NCI-H524 treated with DMSO at 0.1 percent for 48 hours (cell line): ENCODE data around the gene FAM186B.
"Not testable (repeated sequence)": the region's sequence is repeated elsewhere in the genome, so short reads cannot be mapped to it uniquely, and the experiment has no call there.

Source experiments
- DNase-seq: peaks from one replicate; lab custom pipeline; 2025; lab: John Stamatoyannopoulos, UW

FAM186B gene

GRCh38 chr12:49635656-49636055 is 30.2 kb upstream of the FAM186B start:
- no peak for DNase-seq

GRCh38 chr12:49635036-49635435 is 29.6 kb upstream of the FAM186B start:
- DNase-seq: no peak

- no peak for DNase-seq
Observed at GRCh38 chr12:49633703-49634345, 28.4 kb upstream of the FAM186B start.

- DNase-seq: no peak
Observed at GRCh38 chr12:49632986-49633702, 27.7 kb upstream of the FAM186B start.

- DNase-seq: no peak
Observed at GRCh38 chr12:49632401-49632800, 27.0 kb upstream of the FAM186B start.

GRCh38 chr12:49631336-49631907 is 26.0 kb upstream of the FAM186B start:
- DNase-seq: no peak

GRCh38 chr12:49627752-49628360 is 22.4 kb upstream of the FAM186B start:
- DNase-seq: no peak

GRCh38 chr12:49626836-49627235 is 21.4 kb upstream of the FAM186B start:
- no peak for DNase-seq

GRCh38 chr12:49626169-49626835 is 20.9 kb upstream of the FAM186B start:
- no peak for DNase-seq

- DNase-seq: no peak
Observed at GRCh38 chr12:49624921-49625577, 19.6 kb upstream of the FAM186B start.

GRCh38 chr12:49623142-49623904 is 17.9 kb upstream of the FAM186B start, which contains the start of gene PRPF40B:
Gene PRPF40B, plus strand, starts transcription at chr12:49623561. Its CDS starts 30 bp downstream, at chr12:49623591.
- DNase-seq: no peak

- DNase-seq: no peak
Observed at GRCh38 chr12:49622501-49623141, 17.2 kb upstream of the FAM186B start.

- DNase-seq: no peak
Observed at GRCh38 chr12:49621651-49622500, 16.4 kb upstream of the FAM186B start.

GRCh38 chr12:49619286-49619685 is 13.8 kb upstream of the FAM186B start:
- DNase-seq: no peak

- no peak for DNase-seq
Observed at GRCh38 chr12:49618576-49618975, 13.1 kb upstream of the FAM186B start.

GRCh38 chr12:49616533-49617219 is 11.2 kb upstream of the FAM186B start:
- DNase-seq: no peak

GRCh38 chr12:49615725-49616124 is 10.3 kb upstream of the FAM186B start:
- no peak for DNase-seq

- DNase-seq: no peak
Observed at GRCh38 chr12:49612210-49612609, 6.8 kb upstream of the FAM186B start.

- DNase-seq: not testable (repeated sequence)
Observed at GRCh38 chr12:49610785-49611184, 5.3 kb upstream of the FAM186B start.
